ENCODE measurements around the gene ST3GAL3. TPM values are rescaled to one million over a fixed set of nuclear protein-coding genes. Genes with fewer than 3 reads are reported as not detected.

Gene ST3GAL3
- polyA plus RNA-seq, 2 donors: 3.6 to 4.5 TPM

DNA sequence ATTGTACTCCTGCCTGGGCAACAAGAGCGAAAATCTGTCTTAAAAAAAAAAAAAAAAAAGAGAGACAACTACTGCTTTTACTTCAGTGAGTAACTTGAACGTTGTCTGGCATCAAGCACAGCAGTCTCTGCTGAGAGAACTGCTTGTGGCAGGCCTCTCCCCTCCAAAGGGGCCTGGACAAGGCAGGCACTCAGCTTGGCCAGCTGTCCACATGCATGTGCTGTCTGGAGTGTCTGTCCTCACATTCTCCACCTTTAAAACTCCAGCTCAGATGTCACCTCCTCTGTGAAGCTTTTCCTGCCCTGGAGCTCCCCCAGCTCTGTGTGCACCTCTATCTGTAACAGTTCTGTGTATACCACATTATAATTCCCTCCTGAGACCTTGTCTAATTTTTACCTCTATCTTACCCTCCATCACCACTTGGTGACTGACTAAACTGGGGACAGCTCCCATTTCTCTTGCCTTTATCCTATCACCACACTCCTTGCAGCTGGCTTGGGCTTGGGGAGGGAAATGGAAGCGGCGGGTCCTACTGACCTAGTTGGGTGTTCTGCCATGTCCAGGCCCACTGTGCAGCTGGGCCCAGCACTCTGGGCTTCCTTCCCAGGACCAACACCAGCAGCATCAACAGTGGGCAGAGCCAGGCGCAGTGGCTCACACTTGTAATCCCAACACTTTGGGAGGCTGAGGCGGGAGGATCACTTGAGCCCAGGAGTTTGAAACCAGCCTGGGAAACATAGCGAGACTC is 154.8 kb downstream of the ST3GAL3 start:
- Histone ChIP-seq H3K27ac (ENCODE audit: low read depth in 2 of 2, low read length in 1 of 2) (no peak overlapping the region), H3K4me1 (ENCODE audit: control insufficient read depth in 2 of 2, insufficient read depth in 2 of 2, low read length in 1 of 2) (peaks cover 3 to 11% of the 10 kb centered on the region in 2 donors), H3K4me3 (ENCODE audit: low read depth in 1 of 2, low read length in 2 of 2) (no peak overlapping the region), H3K27me3 (ENCODE audit: control insufficient read depth in 1 of 2, insufficient read depth in 2 of 2, low read length in 2 of 2) (no peaks in the 10 kb centered on the region), H3K9me3 (ENCODE audit: control insufficient read depth in 2 of 2, insufficient read depth in 1 of 2, low read depth in 1 of 2, low read length in 1 of 2) (no peaks in the 10 kb centered on the region), H3K36me3 (ENCODE audit: control insufficient read depth in 2 of 2, insufficient read depth in 2 of 2, low read length in 1 of 2) (peaks cover 0 to 2% of the 10 kb centered on the region in 2 donors)
- 94% methylated on average over 7 of the region's 7 CpGs for WGBS, 2 donors

DNA sequence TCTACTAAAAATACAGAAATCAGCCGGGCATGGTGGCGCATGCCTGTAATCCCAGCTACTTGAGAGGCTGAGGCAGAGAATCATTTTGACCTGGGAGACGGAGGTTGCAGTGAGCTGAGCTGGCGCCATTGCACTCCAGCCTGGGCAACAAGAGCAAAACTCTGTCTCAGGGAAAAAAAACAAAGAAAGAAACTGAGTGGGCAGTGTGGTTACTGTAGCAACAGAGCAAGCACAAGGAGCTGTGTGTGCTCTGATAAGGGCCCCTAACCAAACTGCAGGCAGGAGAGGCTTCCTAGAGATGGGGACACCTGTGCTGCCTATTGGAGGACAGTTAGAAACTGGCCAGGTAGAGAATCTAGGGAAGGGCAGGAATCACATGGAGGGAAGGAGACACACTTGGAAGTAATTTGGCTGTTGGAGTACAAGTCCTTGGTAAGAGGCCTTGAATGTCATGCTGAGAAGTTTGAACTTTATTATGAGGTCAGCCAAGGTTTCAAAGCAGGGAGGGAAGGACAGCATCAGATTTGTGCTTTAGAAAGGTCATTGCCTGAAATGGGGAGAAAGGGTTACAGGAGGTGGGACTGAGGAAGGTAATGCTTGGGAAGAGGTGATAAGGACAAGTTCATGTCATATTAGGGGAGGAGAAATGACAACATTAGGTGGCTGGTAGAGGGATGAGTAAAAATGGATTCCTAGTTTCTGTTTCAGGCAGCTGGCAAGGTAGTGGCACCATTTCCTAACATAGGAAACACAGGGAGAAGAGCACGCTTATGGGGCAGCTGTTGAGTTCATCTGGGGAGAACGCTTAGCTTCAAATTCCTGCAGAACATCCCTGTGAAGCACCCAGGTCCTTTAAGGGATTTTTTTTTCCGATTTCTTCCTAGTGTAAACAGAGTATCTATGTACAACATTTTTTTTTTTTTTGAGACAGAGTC is 157.0 kb downstream of the ST3GAL3 start:
- Histone ChIP-seq H3K27me3 (ENCODE audit: control insufficient read depth in 1 of 2, insufficient read depth in 2 of 2, low read length in 2 of 2) (no peaks in the 10 kb centered on the region), H3K36me3 (ENCODE audit: control insufficient read depth in 2 of 2, insufficient read depth in 2 of 2, low read length in 1 of 2) (peaks cover 0 to 2% of the 10 kb centered on the region in 2 donors), H3K4me3 (ENCODE audit: low read depth in 1 of 2, low read length in 2 of 2) (no peak overlapping the region), H3K9me3 (ENCODE audit: control insufficient read depth in 2 of 2, insufficient read depth in 1 of 2, low read depth in 1 of 2, low read length in 1 of 2) (no peaks in the 10 kb centered on the region), H3K4me1 (ENCODE audit: control insufficient read depth in 2 of 2, insufficient read depth in 2 of 2, low read length in 1 of 2) (peaks cover 0 to 2% of the 10 kb centered on the region in 2 donors), H3K27ac (ENCODE audit: low read depth in 2 of 2, low read length in 1 of 2) (no peak overlapping the region)
- WGBS, 2 donors: 87 to 90% methylated on average over 7 of the region's 7 CpGs

DNA sequence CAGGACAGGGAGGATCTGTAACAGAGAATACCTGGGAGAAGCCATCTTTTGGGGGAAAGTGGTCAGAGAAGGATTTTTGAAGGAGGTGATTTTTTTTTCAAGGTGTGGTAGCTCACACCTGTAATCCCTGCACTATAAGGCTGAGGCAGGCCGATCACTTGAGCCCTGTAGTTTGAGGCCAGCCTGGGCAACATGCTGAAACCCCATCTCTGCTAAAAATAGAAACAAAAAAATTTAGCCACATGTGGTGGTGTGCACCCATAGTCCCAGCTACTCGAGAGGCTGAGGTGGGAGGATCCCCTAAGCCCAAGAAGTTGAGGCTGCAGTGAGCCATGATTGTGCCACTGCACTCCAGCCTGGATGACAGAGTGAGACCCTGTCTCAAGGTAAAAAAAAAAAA is 158.9 kb downstream of the ST3GAL3 start:
- no peaks in the 10 kb centered on the region for H3K27me3 ChIP-seq (ENCODE audit: control insufficient read depth in 1 of 2, insufficient read depth in 2 of 2, low read length in 2 of 2)
- no peaks in the 10 kb centered on the region for H3K9me3 ChIP-seq (ENCODE audit: control insufficient read depth in 2 of 2, insufficient read depth in 1 of 2, low read depth in 1 of 2, low read length in 1 of 2)
- 86 to 92% methylated on average over 2 of the region's 2 CpGs for WGBS, 2 donors
- H3K27ac ChIP-seq (ENCODE audit: low read depth in 2 of 2, low read length in 1 of 2): no peak overlapping the region
- H3K4me1 ChIP-seq (ENCODE audit: control insufficient read depth in 2 of 2, insufficient read depth in 2 of 2, low read length in 1 of 2): no peaks in the 10 kb centered on the region
- no peaks in the 10 kb centered on the region for H3K36me3 ChIP-seq (ENCODE audit: control insufficient read depth in 2 of 2, insufficient read depth in 2 of 2, low read length in 1 of 2)
- no peak overlapping the region for H3K4me3 ChIP-seq (ENCODE audit: low read depth in 1 of 2, low read length in 2 of 2)

DNA sequence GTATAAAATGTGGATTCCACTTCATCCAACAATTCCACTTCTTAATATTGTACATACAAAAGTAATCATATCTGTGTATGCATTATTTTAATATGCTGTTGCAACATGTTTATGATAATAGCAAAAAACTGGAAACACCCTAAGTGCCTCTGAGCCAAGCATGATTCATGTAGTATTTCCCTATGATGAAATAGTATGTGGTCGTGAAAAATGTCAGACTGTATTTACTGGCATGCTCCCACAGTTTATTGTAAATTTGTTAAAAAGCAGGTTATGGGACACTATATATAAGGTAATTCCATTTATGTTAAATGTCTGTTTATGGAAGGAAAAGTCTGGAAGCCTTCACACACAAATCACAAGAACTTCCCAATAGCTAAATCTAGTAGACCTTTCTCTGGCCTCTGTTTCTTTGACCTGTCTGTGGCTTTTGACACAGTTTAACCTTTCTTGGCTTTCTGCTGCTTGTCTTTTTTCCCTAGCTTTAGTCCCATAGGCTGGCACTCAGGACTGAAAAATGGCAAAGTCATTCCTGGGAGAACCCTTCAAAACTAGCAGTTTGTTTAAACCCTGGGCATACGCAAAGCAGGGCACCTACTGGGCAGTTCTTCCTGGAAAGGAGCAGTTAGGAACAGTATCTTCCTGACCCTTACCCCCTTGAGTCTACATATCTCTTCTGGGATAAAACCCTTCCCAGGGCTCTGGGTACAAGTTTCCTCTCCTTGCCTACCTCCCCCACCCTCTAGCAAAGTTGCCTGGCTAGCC is 160.8 kb downstream of the ST3GAL3 start:
- H3K27ac ChIP-seq (ENCODE audit: low read depth in 2 of 2, low read length in 1 of 2): peak overlapping the region in 1 of 2 donors; percentile 19
- no peaks in the 10 kb centered on the region for H3K27me3 ChIP-seq (ENCODE audit: control insufficient read depth in 1 of 2, insufficient read depth in 2 of 2, low read length in 2 of 2)
- H3K36me3 ChIP-seq (ENCODE audit: control insufficient read depth in 2 of 2, insufficient read depth in 2 of 2, low read length in 1 of 2): no peaks in the 10 kb centered on the region
- WGBS, 2 donors: 9 to 48% methylated on average over 2 of the region's 2 CpGs
- H3K4me3 ChIP-seq (ENCODE audit: low read depth in 1 of 2, low read length in 2 of 2): no peak overlapping the region
- H3K9me3 ChIP-seq (ENCODE audit: control insufficient read depth in 2 of 2, insufficient read depth in 1 of 2, low read depth in 1 of 2, low read length in 1 of 2): no peaks in the 10 kb centered on the region
- H3K4me1 ChIP-seq (ENCODE audit: control insufficient read depth in 2 of 2, insufficient read depth in 2 of 2, low read length in 1 of 2): no peaks in the 10 kb centered on the region

DNA sequence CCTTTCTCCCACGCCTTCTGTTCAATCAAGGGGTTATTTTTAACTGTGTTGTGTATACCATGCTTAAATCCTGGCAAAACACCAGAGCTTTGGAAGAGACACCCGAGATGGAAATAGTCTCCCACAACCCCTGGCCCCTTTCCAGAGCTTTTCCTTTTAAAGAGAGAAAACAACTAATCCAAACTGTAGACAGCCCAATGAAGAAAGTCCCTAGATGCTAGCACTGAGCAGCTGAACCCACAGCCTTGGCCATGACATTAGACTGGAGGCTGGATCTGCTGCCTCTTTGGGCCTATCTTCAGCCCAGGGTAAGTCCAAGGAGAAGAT is 161.4 kb downstream of the ST3GAL3 start:
- no peak overlapping the region for H3K4me3 ChIP-seq (ENCODE audit: low read depth in 1 of 2, low read length in 2 of 2)
- 33 to 42% methylated on average over 2 of the region's 2 CpGs for whole genome bisulfite sequencing, 2 donors
- no peaks in the 10 kb centered on the region for H3K36me3 ChIP-seq (ENCODE audit: control insufficient read depth in 2 of 2, insufficient read depth in 2 of 2, low read length in 1 of 2)
- no peaks in the 10 kb centered on the region for H3K9me3 ChIP-seq (ENCODE audit: control insufficient read depth in 2 of 2, insufficient read depth in 1 of 2, low read depth in 1 of 2, low read length in 1 of 2)
- H3K27me3 ChIP-seq (ENCODE audit: control insufficient read depth in 1 of 2, insufficient read depth in 2 of 2, low read length in 2 of 2): no peaks in the 10 kb centered on the region
- H3K27ac ChIP-seq (ENCODE audit: low read depth in 2 of 2, low read length in 1 of 2): peak overlapping the region in 1 of 2 donors; percentile 19
- no peaks in the 10 kb centered on the region for H3K4me1 ChIP-seq (ENCODE audit: control insufficient read depth in 2 of 2, insufficient read depth in 2 of 2, low read length in 1 of 2)

DNA sequence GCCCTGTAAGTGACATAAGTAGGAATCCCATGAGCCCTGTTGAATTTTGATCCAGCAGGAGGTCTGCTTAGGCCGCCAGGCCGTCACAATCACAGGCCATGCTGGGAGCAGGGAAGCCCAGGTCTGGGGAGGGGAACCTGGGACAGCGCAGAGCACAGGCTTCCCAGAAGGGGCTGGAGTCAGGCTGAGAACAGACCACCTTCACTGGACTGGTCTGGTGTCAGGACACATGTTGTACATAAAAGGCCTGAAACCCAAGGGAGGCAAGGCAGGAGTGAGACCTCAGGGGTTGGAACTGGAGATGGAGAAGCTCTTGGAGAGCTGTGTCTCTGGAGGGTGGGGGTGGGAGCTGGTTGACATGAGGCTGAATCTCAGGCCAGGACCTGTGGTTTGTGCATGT is 163.0 kb downstream of the ST3GAL3 start:
- Histone ChIP-seq H3K9me3 (ENCODE audit: control insufficient read depth in 2 of 2, insufficient read depth in 1 of 2, low read depth in 1 of 2, low read length in 1 of 2) (no peaks in the 10 kb centered on the region), H3K4me1 (ENCODE audit: control insufficient read depth in 2 of 2, insufficient read depth in 2 of 2, low read length in 1 of 2) (no peaks in the 10 kb centered on the region), H3K27ac (ENCODE audit: low read depth in 2 of 2, low read length in 1 of 2) (no peak overlapping the region), H3K36me3 (ENCODE audit: control insufficient read depth in 2 of 2, insufficient read depth in 2 of 2, low read length in 1 of 2) (peaks cover 0 to 3% of the 10 kb centered on the region in 2 donors), H3K4me3 (ENCODE audit: low read depth in 1 of 2, low read length in 2 of 2) (no peak overlapping the region), H3K27me3 (ENCODE audit: control insufficient read depth in 1 of 2, insufficient read depth in 2 of 2, low read length in 2 of 2) (no peaks in the 10 kb centered on the region)
- 96% methylated on average over 3 of the region's 3 CpGs for WGBS, 2 donors

DNA sequence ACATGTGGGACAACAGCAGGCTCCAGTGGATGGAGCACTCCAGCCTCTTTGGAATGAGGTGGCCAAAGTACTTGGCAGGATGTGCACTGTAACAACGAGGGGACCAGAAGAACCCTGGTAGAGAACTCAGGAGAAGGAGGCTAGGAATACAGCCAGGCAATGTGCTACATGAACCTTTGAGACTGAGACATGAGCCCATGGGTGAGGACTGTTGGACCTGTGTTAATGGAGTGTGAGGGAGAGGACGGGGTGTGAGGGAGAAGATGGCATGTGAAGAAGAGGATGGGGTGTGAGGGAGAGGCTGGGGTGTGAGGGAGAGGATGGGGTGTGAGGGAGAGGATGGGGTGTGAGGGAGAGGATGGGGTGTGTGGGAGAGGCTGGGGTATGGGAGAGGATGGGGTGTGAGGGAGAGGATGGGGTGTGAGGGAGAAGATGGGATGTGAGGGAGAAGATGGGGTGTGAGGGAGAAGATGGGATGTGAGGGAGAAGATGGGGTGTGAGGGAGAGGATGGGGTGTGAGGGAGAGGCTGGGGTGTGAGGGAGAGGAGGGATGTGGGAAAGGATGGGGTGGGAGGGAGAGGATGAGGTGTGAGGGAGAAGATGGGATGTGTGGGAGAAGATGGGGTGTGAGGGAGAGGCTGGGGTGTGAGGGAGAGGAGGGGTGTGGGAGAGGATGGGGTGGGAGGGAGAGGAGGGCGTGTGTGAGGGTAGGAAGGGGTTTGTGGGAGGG is 164.0 kb downstream of the ST3GAL3 start:
- Histone ChIP-seq H3K27me3 (ENCODE audit: control insufficient read depth in 1 of 2, insufficient read depth in 2 of 2, low read length in 2 of 2) (no peaks in the 10 kb centered on the region), H3K27ac (ENCODE audit: low read depth in 2 of 2, low read length in 1 of 2) (no peak overlapping the region), H3K4me1 (ENCODE audit: control insufficient read depth in 2 of 2, insufficient read depth in 2 of 2, low read length in 1 of 2) (no peaks in the 10 kb centered on the region), H3K9me3 (ENCODE audit: control insufficient read depth in 2 of 2, insufficient read depth in 1 of 2, low read depth in 1 of 2, low read length in 1 of 2) (no peaks in the 10 kb centered on the region), H3K4me3 (ENCODE audit: low read depth in 1 of 2, low read length in 2 of 2) (no peak overlapping the region), H3K36me3 (ENCODE audit: control insufficient read depth in 2 of 2, insufficient read depth in 2 of 2, low read length in 1 of 2) (peaks cover 0 to 3% of the 10 kb centered on the region in 2 donors)
- 82 to 91% methylated on average over 3 of the region's 3 CpGs for WGBS, 2 donors

DNA sequence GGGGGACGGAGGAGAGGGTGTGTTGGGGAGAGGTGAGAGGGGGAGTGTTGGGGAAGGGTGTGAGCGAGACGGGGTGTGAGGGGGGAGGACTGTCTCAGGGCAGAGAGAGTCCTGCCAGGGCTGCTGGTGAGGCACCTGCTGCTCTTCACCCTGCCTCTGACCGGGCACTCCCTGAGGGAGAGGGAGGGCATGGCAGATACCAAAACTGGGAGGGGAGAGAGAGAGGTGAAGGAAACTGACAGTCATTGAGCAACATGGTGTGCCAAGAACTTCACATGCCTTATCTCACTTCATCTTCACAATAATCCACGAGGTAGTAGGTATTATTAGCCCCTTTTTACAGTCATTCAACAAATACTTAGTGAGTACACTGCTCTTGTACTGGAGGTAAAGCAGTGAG is 164.9 kb downstream of the ST3GAL3 start:
- Histone ChIP-seq H3K27me3 (ENCODE audit: control insufficient read depth in 1 of 2, insufficient read depth in 2 of 2, low read length in 2 of 2) (no peaks in the 10 kb centered on the region), H3K27ac (ENCODE audit: low read depth in 2 of 2, low read length in 1 of 2) (peak overlapping the region in 1 of 2 donors; percentile 3), H3K4me3 (ENCODE audit: low read depth in 1 of 2, low read length in 2 of 2) (no peak overlapping the region), H3K4me1 (ENCODE audit: control insufficient read depth in 2 of 2, insufficient read depth in 2 of 2, low read length in 1 of 2) (no peaks in the 10 kb centered on the region), H3K9me3 (ENCODE audit: control insufficient read depth in 2 of 2, insufficient read depth in 1 of 2, low read depth in 1 of 2, low read length in 1 of 2) (no peaks in the 10 kb centered on the region), H3K36me3 (ENCODE audit: control insufficient read depth in 2 of 2, insufficient read depth in 2 of 2, low read length in 1 of 2) (peaks cover 0 to 3% of the 10 kb centered on the region in 2 donors)
- WGBS, 2 donors: 73% methylated on average over 5 of the region's 5 CpGs

DNA sequence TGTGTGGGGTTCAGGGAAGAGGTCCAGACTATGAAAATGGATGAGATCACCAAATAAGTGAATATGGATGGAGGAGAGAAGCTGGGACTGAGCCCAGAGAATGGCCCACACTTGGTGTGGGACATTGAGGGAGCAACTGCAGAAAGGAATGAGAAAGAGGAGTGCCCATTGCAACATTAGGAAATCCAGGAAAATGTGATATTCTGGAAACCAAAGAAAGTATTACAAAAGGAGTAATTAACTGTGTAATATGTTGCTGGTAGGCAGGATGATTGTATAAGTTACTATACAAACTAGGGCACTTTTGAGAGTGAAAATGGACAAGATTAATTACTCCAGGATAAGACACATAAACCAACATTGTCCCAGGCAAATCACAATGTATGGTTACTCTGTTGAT is 166.5 kb downstream of the ST3GAL3 start:
- Histone ChIP-seq H3K4me1 (ENCODE audit: control insufficient read depth in 2 of 2, insufficient read depth in 2 of 2, low read length in 1 of 2) (no peaks in the 10 kb centered on the region), H3K9me3 (ENCODE audit: control insufficient read depth in 2 of 2, insufficient read depth in 1 of 2, low read depth in 1 of 2, low read length in 1 of 2) (no peaks in the 10 kb centered on the region), H3K27ac (ENCODE audit: low read depth in 2 of 2, low read length in 1 of 2) (no peak overlapping the region), H3K36me3 (ENCODE audit: control insufficient read depth in 2 of 2, insufficient read depth in 2 of 2, low read length in 1 of 2) (peaks cover 0 to 3% of the 10 kb centered on the region in 2 donors), H3K27me3 (ENCODE audit: control insufficient read depth in 1 of 2, insufficient read depth in 2 of 2, low read length in 2 of 2) (no peaks in the 10 kb centered on the region), H3K4me3 (ENCODE audit: low read depth in 1 of 2, low read length in 2 of 2) (no peak overlapping the region)
